Brain microvascular endothelial cell (primary cell): ENCODE data around the gene PRKG2.

Source experiments
- DNase-seq: peaks from one replicate; pipeline ENCODE4 v3.0.0-alpha.2; 2020
- H3K27ac ChIP-seq: fragments of 250-450 bp; sonication (Bioruptor Pico); 2 replicates; pipeline ENCODE4 v1.5.1; 2020; ENCODE audit warnings: mild to moderate bottlenecking, moderate library complexity
- H3K27me3 ChIP-seq: fragments of 250-450 bp; sonication (Bioruptor Pico); replicated peaks from 2 replicates; pipeline ENCODE4 v1.5.1; 2020; ENCODE audit warnings: mild to moderate bottlenecking
- H3K36me3 ChIP-seq: fragments of 250-450 bp; sonication (Bioruptor Pico); replicated peaks from 2 replicates; pipeline ENCODE4 v1.5.1; 2020; ENCODE audit warnings: mild to moderate bottlenecking
- H3K4me3 ChIP-seq: 2 replicates; pipeline ENCODE4 v1.5.1; 2011; ENCODE audit warnings: low read depth, mild to moderate bottlenecking, control low read depth, low read length, moderate library complexity
- in situ Hi-C: cut with HindIII; loops from 2 replicates; pipeline ENCODE4 v1.10.0; 2017; ENCODE audit warnings: low sequenced_read_pairs, low pct_ligation_motif_present
- TF ChIP-seq, protein P1 (sequence below): IDR thresholded peaks from 2 replicates; pipeline ENCODE4 v1.5.1; 2011; ENCODE audit warnings: low read depth, mild to moderate bottlenecking, moderate library complexity, low read length, control low read depth, inconsistent platforms; ENCODE audit errors: missing control alignments

The PRKG2 gene

DNA sequence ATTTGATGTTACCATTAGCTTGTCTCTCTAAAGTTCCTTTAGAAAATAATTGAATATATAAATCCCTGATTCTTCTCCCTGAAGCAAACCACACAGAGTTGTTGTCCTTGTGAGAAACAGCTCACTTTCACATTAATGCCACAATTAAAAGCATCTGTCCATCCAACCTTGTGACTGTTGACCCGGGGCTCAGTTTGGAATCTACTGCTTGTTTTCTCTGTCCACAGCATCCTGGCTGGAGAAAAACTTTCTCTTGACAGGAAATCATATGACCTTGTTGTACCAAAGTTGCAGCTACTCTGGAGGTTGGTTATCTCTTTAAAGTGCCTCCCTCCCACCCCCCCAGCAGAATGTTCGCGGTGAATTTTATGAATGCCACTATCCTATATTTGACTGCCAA lies 3.1 kb downstream of the PRKG2 start:
- H3K27ac ChIP-seq, result no peak overlapping the region
- no peak overlapping the region for H3K4me3 ChIP-seq
- H3K36me3 ChIP-seq, result no peaks in the 10 kb centered on the region
- in situ Hi-C loops, result no loop called here
- no peak for DNase-seq
- peaks cover 9% of the 10 kb centered on the region for H3K27me3 ChIP-seq
- TF ChIP-seq, protein P1, sequence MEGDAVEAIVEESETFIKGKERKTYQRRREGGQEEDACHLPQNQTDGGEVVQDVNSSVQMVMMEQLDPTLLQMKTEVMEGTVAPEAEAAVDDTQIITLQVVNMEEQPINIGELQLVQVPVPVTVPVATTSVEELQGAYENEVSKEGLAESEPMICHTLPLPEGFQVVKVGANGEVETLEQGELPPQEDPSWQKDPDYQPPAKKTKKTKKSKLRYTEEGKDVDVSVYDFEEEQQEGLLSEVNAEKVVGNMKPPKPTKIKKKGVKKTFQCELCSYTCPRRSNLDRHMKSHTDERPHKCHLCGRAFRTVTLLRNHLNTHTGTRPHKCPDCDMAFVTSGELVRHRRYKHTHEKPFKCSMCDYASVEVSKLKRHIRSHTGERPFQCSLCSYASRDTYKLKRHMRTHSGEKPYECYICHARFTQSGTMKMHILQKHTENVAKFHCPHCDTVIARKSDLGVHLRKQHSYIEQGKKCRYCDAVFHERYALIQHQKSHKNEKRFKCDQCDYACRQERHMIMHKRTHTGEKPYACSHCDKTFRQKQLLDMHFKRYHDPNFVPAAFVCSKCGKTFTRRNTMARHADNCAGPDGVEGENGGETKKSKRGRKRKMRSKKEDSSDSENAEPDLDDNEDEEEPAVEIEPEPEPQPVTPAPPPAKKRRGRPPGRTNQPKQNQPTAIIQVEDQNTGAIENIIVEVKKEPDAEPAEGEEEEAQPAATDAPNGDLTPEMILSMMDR, result no peak

DNA sequence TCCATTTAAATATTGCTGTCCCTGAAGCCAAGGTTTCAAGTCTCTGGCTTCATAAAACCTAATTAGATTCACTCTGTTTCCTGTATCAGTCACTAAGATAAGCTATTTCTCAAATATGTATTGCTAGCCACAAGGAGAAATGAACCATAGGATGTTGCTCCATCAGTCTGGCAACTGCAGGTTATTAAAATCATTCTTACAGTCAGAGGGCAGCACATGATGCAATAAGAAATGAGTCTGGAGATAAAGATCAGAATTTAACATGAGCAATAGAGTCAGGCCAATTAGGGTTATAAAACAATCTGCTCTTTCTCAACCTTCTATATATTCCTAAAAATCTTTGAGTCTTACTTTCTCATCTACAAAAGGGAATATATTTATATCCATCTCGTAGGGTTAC lies 7.2 kb downstream of the PRKG2 start:
- TF ChIP-seq, protein P1, result no peak
- no peak overlapping the region for H3K27ac ChIP-seq
- no peaks in the 10 kb centered on the region for H3K36me3 ChIP-seq
- in situ Hi-C loops, result no loop called here
- DNase-seq, result peak; percentile 50
- no peaks in the 10 kb centered on the region for H3K27me3 ChIP-seq
- H3K4me3 ChIP-seq, result no peak overlapping the region

DNA sequence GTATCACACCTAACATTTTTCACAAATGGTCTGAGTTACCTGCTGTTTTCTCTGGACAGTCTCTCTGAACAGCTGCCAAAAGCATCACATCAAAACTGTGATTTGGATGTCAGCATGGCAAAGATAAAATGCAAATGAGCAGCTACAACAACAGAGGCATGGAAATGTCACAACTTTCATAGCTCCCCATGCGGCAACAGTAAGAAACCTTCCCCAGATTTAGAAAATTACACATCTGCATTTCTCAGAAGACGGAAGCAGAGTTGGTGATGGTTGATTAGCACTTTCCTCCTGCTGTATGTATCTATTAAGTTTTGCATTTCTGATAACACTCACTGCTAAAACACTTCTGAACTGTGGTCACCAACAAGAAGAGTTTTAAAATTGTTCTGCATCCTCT lies 9.7 kb downstream of the PRKG2 start:
- TF ChIP-seq, protein P1, result no peak
- Histone ChIP-seq H3K27ac (no peak overlapping the region), H3K4me3 (no peak overlapping the region), H3K27me3 (no peaks in the 10 kb centered on the region), H3K36me3 (no peaks in the 10 kb centered on the region)
- DNase-seq, result no peak
- in situ Hi-C loops, result no loop called here

DNA sequence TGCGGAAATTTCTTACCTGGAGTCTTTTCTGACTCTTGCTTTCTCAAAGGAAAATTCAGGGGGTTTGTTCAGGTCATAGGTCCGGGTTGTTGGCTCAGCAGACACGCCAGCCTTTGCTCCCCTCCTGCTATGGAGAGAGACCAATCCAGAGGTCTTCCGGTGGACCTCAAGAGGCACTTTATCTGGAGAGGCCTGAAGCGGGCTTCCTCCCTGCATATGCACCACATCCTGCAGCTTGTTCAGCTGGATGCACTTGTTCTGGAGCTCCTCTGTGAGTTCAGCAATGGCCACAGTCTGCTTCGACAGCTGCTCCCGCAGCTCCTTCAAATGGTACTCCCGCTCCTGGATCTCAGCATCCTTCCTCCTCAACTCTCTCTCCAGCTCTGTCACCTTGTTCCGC lies 10.5 kb downstream of the PRKG2 start:
- H3K27ac ChIP-seq, result no peak overlapping the region
- H3K36me3 ChIP-seq, result no peaks in the 10 kb centered on the region
- in situ Hi-C loops, result no loop called here
- TF ChIP-seq, protein P1, result no peak
- DNase-seq, result no peak
- no peaks in the 10 kb centered on the region for H3K27me3 ChIP-seq
- no peak overlapping the region for H3K4me3 ChIP-seq

DNA sequence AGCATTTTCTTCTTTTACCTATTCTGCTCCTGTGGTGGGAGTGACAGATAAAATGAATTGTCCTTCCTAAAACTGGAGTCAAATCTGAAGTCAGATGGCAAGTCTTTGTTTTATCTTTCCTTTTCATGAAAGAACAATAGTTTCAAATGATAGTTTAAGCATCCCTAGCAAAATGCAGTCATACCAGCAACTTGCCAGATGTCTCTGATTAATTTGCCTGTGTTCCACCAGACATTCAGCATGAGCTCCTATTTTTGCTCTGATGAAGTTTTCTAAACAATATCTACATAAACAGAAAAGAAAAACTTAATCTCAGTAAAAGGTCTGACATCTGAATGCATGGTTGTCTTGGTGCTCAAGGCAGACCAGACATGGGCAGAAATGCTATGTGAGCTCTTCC lies 15.2 kb downstream of the PRKG2 start:
- Histone ChIP-seq H3K27ac (no peak overlapping the region), H3K4me3 (no peak overlapping the region), H3K27me3 (no peaks in the 10 kb centered on the region), H3K36me3 (no peaks in the 10 kb centered on the region)
- TF ChIP-seq, protein P1, result no peak
- no peak for DNase-seq
- in situ Hi-C loops, result no loop called here

DNA sequence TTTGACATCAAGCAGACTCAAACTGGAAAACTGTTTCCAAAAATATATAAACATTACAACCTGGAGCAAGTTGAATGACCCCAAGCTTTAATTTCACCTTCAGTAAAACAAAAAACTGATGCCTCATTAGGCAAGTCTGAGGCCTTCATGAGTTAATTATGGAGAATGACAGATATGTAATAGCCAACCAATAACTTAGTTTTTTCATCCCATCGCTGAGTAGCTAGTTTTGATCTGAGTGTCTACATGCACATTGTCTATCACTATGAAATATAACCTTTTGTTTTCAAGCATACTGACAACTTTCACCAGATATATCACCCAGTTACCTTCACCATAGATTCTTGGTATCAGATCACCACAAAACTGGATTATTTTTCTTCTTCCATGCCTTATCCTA lies 16.4 kb downstream of the PRKG2 start:
- in situ Hi-C loops, result no loop called here
- H3K27me3 ChIP-seq, result no peaks in the 10 kb centered on the region
- TF ChIP-seq, protein P1, result no peak
- H3K27ac ChIP-seq, result no peak overlapping the region
- DNase-seq, result no peak
- no peak overlapping the region for H3K4me3 ChIP-seq
- H3K36me3 ChIP-seq, result no peaks in the 10 kb centered on the region
